SK-N-MC (cell line): Measurements from ENCODE around the gene NLRC3.

Experiments used
- EZH2 ChIP-seq: fragments of 200-600 bp; sonication (generic); IDR thresholded peaks from one replicate; pipeline ENCODE4 v1.6.1; 2017; ENCODE audit warnings: antibody characterized with exemption
- FOXP2 ChIP-seq: optimal IDR thresholded peaks from 2 replicates; pipeline ENCODE3; 2011; ENCODE audit warnings: mild to moderate bottlenecking, moderate library complexity; ENCODE audit not compliant: insufficient read depth; ENCODE audit errors: extremely low read length, control extremely low read depth
- POLR2AphosphoS5 ChIP-seq: IDR thresholded peaks from 2 replicates; pipeline ENCODE4 v1.6.1; 2012; ENCODE audit warnings: mild to moderate bottlenecking, low read depth, low read length, borderline replicate concordance

DNA sequence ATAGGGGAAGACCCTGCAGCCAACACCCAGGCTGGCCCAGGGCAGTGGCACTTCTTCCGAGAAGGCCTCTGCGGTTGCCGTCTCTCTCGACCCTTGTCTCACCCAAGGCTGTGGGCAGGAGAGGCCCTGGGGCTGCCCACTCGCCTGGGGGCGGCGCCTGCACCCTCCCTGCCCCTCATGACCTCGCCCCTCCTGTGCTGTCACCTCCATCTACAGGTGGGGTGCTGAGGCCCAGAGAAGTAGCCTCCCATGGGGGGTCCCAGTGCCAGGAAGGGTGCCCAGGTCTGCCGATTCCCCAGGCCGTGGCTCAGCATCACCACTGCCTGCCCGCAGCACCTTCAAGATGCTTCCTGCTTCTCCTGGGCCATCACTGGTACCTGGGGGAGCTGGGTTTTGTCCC, 992 bp downstream of the NLRC3 start:
- TF ChIP-seq EZH2, result no peak
- no peak for TF ChIP-seq POLR2AphosphoS5
- TF ChIP-seq FOXP2, result no peak
